ENCODE measurements around the gene TMEM151A.

Gene TMEM151A

GRCh38 chr11:66282468-66283455 lies 8.9 kb upstream of the TMEM151A start:
- peak; percentile 97 for DNase-seq (ENCODE audit: low read depth in 1 of 2, low spot score in 1 of 2)

DNA sequence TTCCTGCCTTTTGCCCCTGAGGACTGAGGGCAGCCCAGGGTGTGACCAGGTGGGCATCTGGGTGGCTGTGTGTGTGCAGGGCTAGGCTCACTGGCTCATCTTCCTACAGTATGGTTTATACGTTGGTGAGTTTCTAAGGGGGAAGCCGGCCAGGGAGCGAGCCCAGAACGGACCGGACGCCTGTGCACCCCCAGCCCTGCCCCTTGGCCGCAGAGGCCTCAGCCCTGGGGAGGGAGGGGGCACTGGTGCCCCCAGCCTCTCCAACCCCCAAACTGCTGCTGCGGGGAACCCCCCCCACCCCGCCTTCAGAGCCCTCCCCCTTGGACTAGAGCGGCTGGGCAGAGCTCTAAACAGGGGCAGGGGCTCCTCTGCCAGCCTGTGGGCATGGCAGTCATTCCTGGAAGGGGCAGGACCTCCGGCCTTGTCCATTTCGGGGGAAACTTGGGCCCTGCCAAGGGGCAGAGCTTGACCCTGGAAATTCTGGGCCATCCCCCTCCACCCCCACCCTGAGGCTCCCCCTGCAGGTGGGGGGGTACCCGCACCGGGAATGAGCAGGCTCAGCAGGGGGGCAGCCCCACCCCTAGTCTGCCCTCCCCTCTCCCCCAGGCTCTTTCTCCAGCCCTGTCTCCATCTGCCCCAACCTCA lies 8.1 kb upstream of the TMEM151A start:
- no peak for DNase-seq (ENCODE audit: low read depth in 1 of 2, low spot score in 1 of 2)

- no peak for DNase-seq (ENCODE audit: low read depth in 1 of 2, low spot score in 1 of 2)
Observed at GRCh38 chr11:66284526-66285078, 7.1 kb upstream of the TMEM151A start.

DNA sequence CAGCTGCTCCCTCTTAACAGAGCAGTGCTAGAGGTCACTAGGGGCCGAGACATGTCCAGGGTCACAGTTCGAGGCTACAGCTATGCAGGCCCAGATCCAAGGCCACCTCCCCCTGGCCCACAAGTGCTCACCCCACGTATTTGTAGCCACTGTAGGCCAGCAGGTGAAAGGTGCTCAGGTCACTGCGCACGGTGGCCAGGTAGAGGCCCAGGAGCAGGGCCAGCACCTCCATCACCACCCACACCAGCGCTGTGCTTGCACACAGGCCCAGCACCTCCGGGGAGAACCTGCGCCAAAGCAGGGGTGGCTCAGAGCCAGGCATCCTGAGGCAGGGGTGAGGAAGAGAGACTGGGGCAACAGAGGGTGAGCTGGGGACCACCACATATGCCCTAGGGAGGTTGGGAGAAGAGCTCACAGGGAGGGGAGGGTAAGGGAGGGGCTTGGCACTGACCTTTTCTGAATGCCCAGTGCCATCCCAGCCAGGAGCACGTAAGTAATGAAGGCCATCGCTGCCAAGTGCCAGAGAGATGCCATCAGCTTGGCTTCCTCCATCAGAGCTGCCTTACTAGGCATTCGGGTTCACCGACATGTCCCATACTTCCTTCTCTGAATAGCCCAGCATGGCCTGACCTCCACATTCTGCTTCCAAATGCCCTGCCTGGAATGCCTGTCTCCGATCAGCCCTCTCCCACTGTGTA lies 6.3 kb upstream of the TMEM151A start:
- DNase-seq (ENCODE audit: low read depth in 1 of 2, low spot score in 1 of 2), result no peak

DNA sequence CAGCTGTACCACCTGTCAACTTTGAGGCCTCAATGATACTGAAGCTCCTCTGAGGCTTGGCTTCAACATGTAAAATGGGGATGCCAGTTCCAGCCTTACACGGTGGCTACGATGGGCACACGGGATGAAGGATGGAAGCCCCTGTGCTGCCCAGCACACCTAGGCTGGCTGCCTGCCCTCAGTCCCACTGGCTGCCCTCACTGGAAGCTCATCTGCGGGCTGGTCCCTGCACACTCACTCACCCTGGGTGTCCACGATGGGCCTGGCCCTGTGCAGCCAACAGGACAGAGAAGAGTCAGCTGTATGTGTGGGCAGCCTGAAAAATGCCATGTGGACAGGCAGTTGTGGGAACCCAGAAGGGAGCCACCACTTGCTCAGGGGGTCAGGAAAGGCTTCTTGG lies 5.0 kb upstream of the TMEM151A start:
- no peak for DNase-seq (ENCODE audit: low read depth in 1 of 2, low spot score in 1 of 2)

DNA sequence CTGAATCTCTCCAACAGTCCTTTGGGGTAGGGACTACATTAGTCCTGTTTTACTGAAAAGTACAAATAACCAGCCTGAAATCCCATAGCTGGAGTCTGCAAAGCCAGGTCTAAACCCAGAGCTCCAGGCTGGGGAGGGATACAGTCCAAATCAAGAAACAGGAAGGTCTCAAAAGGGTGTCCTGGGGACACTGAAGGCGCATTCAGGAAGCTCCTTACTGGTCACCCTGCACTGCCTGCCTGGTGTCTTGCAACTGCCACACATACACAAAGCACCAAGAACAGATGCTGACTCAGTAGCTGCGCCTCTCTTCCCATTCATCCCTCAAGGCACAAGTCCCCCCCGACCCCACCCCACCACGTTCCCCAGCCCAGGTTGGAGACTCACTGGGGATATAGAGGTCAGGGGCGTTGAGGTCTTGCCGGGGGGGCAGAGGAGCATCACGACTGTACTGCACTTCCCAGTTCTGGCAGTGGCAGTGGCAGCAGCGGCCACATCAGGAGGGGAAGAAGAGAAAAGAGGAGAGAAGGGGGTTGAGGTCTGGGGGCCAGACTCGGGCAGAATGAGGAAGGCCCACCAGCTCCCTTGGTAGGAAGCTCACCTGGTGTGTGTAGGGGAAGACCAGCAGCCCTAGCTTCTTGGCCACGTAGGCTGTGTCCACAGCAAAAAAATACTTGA lies 4.3 kb upstream of the TMEM151A start:
- no peak for DNase-seq (ENCODE audit: low read depth in 1 of 2, low spot score in 1 of 2)

DNA sequence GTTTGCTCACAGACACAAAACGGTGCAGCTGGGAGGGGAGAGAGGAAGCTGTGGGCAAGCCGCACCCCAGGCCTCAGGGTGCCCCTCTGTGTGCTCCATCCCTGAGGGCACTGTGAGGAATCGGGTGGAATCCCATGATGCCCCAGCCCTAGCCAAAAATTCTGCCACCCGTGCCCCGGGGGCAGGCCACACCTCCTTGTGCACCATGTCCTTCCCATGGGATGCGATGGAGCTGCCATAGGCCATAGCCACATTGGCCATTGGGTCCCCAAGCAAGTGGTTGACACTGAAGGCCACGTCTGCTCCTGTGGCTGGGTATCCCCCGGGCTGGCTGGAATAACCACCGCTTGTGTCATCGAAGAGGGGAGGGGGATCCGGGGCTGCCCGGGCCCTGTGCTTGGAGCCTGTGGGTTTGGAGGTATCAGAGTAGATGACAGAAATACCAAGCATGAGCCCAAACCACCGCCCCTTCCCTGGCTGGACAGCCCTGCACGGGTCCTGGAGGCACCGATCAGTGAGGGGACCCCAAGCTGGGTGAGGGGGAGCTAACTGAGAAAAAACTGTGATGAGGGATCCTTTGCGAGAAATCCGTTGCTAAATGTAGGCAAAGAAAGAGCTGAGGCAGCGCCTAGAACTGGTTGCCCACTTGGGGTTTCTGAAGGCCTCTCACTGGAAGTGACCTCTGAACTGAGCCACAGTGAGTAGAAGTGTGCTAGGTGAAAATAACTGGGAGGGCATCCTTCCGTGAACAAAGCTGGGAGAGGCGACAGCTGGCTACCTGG lies 3.6 kb upstream of the TMEM151A start:
- no peak for DNase-seq (ENCODE audit: low read depth in 1 of 2, low spot score in 1 of 2)

- peak; percentile 91 to 99 for DNase-seq (ENCODE audit: low read depth in 1 of 2, low spot score in 1 of 2)
Observed at GRCh38 chr11:66288671-66289547, 2.8 kb upstream of the TMEM151A start, which contains the start of gene YIF1A. Gene YIF1A, minus strand, starts transcription at chr11:66289143. Its CDS starts 158 bp downstream, at chr11:66288985.

DNA sequence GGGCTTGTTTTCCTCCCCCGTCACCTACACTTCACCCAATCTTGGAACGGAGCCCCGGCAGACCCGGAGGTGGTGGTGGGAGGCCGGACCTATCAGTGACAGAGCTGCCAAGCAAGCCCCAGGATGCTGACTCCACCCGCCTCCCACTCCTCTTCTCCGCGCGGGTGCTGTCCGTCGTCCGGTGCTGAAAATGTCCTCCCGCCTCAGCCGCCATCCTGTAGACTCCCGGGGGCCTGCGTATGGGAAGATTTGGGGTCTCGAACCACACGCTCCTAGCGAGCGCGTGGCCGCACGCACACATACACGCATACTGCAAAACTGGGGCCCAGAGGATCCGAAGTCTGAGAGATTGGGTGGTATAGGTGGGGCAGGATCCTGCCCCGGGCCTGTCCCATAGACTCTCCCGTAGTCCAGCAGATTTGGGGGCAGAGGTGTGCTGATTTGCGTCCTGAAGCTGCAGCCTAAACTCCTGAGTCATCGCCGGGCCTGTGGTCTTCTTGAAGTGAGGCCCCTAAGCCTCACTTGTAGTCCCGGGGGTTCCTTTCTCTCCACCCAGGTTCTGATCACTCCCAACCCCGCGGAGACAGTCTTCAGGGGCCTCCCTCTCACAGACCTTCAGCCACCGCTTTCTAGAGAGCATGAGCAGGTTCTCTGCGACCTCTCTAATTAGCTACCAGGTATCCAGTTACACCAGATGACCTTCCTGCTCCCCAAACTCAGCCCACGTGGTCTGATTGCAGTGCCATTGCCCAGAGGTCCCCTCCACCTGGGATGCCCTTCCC lies 2.0 kb upstream of the TMEM151A start:
- DNase-seq (ENCODE audit: low read depth in 1 of 2, low spot score in 1 of 2), result peak in 1 of 2 donors; percentile 76

GRCh38 chr11:66290330-66290621 lies 1.4 kb upstream of the TMEM151A start:
- no peak for DNase-seq (ENCODE audit: low read depth in 1 of 2, low spot score in 1 of 2)

- DNase-seq (ENCODE audit: low read depth in 1 of 2, low spot score in 1 of 2), result no peak
Observed at GRCh38 chr11:66291303-66291705, 390 bp upstream of the TMEM151A start.

- no peak for DNase-seq (ENCODE audit: low read depth in 1 of 2, low spot score in 1 of 2)
Observed at GRCh38 chr11:66292543-66293332, 1.0 kb downstream of the TMEM151A start.

- DNase-seq (ENCODE audit: low read depth in 1 of 2, low spot score in 1 of 2), result no peak
Observed at GRCh38 chr11:66293352-66293751, 1.7 kb downstream of the TMEM151A start.

GRCh38 chr11:66293777-66294625 lies 2.3 kb downstream of the TMEM151A start:
- DNase-seq (ENCODE audit: low read depth in 1 of 2, low spot score in 1 of 2), result no peak

GRCh38 chr11:66294626-66295620 lies 3.2 kb downstream of the TMEM151A start:
- DNase-seq (ENCODE audit: low read depth in 1 of 2, low spot score in 1 of 2), result no peak

All from activated CD4-positive, alpha-beta T cell treated with anti-CD3 and anti-CD28 coated beads, Interleukin-2, amount 50 U/mL, for 24 hours (primary cell).